Uterus (tissue), 4 donors: ENCODE results near the gene ADCK2. TPM values are rescaled to one million over a fixed set of nuclear protein-coding genes. Genes with fewer than 3 reads are reported as not detected.

Experiments used
- DNase-seq, 2 donors: peaks; one replicate each; pipeline ENCODE4 v3.0.0-alpha.2; 2019 to 2020
- H3K27ac ChIP-seq, 2 donors: fragments of 200-600 bp; sonication (generic); 1 replicate in 1 of 2; 2 replicates in 1 of 2; pipeline ENCODE4 v1.5.1; 2016 to 2018
- H3K27me3 ChIP-seq, 2 donors: fragments of 200-600 bp; sonication (generic); one replicate each; pipeline ENCODE4 v1.5.1; 2018 to 2019; ENCODE audit warnings: control low read depth in 1 of 2
- H3K36me3 ChIP-seq, 2 donors: fragments of 200-600 bp; sonication (generic); one replicate each; pipeline ENCODE4 v1.5.1; 2019; ENCODE audit warnings: control low read depth in 1 of 2
- H3K4me1 ChIP-seq, 2 donors: fragments of 200-600 bp; sonication (generic); one replicate each; pipeline ENCODE4 v1.5.1; 2018 to 2019; ENCODE audit warnings: control low read depth in 1 of 2
- H3K4me3 ChIP-seq, 2 donors: fragments of 200-600 bp; sonication (generic); 1 replicate in 1 of 2; 2 replicates in 1 of 2; pipeline ENCODE4 v1.5.1; 2018 to 2019; ENCODE audit warnings: mild to moderate bottlenecking in 1 of 2
- H3K9me3 ChIP-seq, 2 donors: fragments of 200-600 bp; sonication (generic); one replicate each; pipeline ENCODE4 v1.5.1; 2019; ENCODE audit warnings: control low read depth in 1 of 2
- POLR2A ChIP-seq, 2 donors: fragments of 450-650 bp; IDR thresholded peaks; one replicate each; pipeline ENCODE4 v1.6.1; 2016; ENCODE audit warnings: antibody characterized with exemption in 2 of 2, mild to moderate bottlenecking in 1 of 2, moderate library complexity in 1 of 2
- intact Hi-C: fragments of 100-400 bp; cut with DNase I; formaldehyde crosslinking; loops from one replicate; pipeline ENCODE4 v1.15.1; 2023; ENCODE audit warnings: low total_unique reads
- total RNA-seq, 4 donors: library from RNA; depleted of rRNA in 3 of 4; stranded (reverse); fragments of >200 nt in 3 of 4; gene quantifications; one replicate each; pipeline versions ENCODE4 v1.1.0 to v1.2.4, GENCODE V29; 2014 to 2023
- TF ChIP-seq, protein P1 (sequence below), 4 experiments: fragments of 200-600 bp in 2 of 4; fragments of 450-650 bp in 2 of 4; sonication (generic) in 2 of 4; IDR thresholded peaks; one replicate each; pipeline ENCODE4 v1.5.1; 2016 to 2019; ENCODE audit warnings: antibody characterized with exemption in 4 of 4, mild to moderate bottlenecking in 2 of 4, moderate library complexity in 1 of 4
- donor health status: DM: yes; HTN: yes; CAD: no.

Gene ADCK2
- total RNA-seq, 4 donors from 2014 or later: 13.2 to 24.3 (median 22.4) TPM

DNA sequence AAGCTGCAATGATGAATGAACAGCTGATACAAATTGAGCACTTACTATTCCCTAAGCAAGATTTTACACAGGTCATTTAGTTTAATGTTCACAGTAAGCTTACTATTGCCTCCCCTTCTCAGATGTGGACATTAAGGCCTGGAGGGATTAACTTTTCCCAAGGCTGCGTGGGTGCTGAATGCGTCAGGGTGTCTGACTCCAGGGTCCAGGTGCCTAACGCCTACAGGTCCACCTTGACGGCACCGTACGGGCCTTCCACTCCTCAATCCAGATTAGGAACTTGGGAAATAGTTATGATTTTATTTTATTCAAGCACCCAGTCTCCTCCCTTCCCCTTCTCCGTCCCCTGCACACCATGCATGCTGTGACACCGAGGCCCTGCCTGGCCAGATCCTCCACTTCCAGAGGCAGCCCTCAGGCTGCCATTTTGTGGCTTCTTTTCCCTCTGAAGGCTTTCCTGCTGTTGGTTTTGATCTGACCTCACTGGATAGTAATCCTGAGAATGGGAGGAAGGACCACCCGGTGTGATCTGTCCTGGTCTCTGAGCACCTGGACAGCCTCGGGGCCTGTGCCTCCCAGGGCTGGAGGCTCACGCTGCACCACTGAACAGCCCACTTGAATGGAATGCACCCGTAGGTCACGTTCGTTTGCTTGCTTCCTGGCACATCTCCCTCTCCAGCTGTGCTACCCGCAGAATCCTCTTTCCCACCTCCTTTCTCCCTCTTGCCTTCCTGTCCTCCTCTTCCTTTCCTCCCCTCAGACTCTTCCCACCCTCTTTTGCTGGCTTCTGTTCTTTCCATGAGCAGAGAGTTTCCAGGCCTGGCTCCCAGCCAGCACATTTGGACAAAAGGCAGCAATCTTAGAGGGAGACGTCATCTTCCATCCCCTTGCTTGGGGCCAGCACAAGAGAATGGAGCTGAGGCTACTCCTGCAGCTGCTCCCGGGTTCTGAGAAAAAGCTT is 46.6 kb upstream of the ADCK2 start:
- peak; percentile 97 for DNase-seq
- Histone ChIP-seq H3K4me3 (no peak overlapping the region), H3K36me3 (no peaks in the 10 kb centered on the region), H3K4me1 (peaks cover 5 to 24% of the 10 kb centered on the region in 2 donors), H3K9me3 (no peaks in the 10 kb centered on the region), H3K27me3 (no peaks in the 10 kb centered on the region), H3K27ac (peak overlapping the region; percentile 72 to 87)
- TF ChIP-seq, protein P1, sequence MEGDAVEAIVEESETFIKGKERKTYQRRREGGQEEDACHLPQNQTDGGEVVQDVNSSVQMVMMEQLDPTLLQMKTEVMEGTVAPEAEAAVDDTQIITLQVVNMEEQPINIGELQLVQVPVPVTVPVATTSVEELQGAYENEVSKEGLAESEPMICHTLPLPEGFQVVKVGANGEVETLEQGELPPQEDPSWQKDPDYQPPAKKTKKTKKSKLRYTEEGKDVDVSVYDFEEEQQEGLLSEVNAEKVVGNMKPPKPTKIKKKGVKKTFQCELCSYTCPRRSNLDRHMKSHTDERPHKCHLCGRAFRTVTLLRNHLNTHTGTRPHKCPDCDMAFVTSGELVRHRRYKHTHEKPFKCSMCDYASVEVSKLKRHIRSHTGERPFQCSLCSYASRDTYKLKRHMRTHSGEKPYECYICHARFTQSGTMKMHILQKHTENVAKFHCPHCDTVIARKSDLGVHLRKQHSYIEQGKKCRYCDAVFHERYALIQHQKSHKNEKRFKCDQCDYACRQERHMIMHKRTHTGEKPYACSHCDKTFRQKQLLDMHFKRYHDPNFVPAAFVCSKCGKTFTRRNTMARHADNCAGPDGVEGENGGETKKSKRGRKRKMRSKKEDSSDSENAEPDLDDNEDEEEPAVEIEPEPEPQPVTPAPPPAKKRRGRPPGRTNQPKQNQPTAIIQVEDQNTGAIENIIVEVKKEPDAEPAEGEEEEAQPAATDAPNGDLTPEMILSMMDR (IDR thresholded peaks at IDR 0.05): no peak
- no peak for TF ChIP-seq POLR2A (IDR thresholded peaks at IDR 0.05)
- intact Hi-C loops: no loop called here

DNA sequence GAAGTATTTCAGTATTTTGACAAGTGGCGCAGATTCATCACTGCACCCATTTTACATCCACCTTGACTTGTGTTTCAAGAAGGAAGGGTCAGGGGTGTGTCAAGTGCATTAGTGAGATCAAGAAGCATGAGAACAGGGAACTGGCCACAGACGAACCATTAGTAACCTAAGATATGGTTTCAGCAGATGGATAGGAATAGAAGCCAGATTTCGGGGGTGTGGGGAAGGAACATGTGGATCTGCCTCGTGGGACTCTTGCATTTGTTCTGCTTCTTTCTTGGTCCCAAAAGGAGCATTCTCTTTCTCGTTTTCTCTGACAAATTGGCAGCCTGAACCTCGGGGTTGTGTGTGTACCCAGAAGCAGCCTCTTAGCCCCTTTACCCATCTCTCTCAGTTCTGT is 41.7 kb upstream of the ADCK2 start:
- no peak for DNase-seq
- Histone ChIP-seq H3K4me1 (peaks cover 5 to 16% of the 10 kb centered on the region in 2 donors), H3K27ac (peak overlapping the region; percentile 31 to 57), H3K4me3 (no peak overlapping the region), H3K9me3 (no peaks in the 10 kb centered on the region), H3K36me3 (no peaks in the 10 kb centered on the region), H3K27me3 (no peaks in the 10 kb centered on the region)
- intact Hi-C loops: no loop called here
- TF ChIP-seq POLR2A (IDR thresholded peaks at IDR 0.05): no peak
- TF ChIP-seq, protein P1 (IDR thresholded peaks at IDR 0.05): no peak

DNA sequence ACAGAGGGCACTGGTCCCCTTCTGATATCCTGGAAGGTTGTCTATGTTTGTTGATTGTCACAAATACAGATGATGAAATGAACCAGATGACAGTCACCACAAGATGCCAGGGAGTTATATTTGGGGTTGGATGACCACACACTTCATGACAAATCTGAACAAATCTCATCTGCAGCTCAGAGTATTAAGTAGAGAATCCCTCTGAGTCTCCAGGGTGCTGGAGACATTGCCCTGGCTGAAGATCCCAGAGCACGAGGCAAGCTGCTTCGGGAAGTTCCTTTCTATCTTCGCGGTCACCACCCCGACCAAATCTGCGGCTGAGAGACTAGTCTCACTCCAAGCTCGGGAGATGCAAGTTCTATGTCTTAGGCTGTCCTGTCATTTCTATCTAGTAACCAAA is 41.1 kb upstream of the ADCK2 start:
- Histone ChIP-seq H3K9me3 (no peaks in the 10 kb centered on the region), H3K36me3 (no peaks in the 10 kb centered on the region), H3K4me3 (no peak overlapping the region), H3K4me1 (peaks cover 5 to 13% of the 10 kb centered on the region in 2 donors), H3K27ac (peak overlapping the region; percentile 31 to 57), H3K27me3 (no peaks in the 10 kb centered on the region)
- no peak for TF ChIP-seq POLR2A (IDR thresholded peaks at IDR 0.05)
- TF ChIP-seq, protein P1 (IDR thresholded peaks at IDR 0.05): no peak
- intact Hi-C loops: no loop called here
- DNase-seq: no peak

DNA sequence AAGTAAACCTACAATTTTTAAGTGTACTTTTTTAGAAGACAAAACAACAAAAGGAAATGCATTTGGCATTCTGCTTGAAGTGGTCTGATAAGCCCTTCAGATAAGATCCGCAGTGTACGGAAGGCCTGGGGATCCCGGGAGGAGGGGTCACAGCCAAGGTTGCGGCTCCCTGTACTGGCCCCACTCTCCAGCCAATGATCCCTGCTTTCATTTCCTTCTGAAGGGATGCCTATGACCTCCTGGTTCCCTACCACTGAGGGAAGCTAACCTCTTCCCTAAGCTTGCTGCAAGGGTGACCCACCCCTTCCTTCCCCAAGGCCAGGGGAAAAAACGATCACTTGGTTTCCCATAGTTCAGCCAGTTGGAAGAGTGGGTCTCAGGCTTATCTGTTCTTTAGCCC is 37.4 kb upstream of the ADCK2 start:
- Histone ChIP-seq H3K4me3 (no peak overlapping the region), H3K4me1 (peaks cover 0 to 4% of the 10 kb centered on the region in 2 donors), H3K27ac (peak overlapping the region; percentile 27 to 45), H3K27me3 (peaks cover 0 to 3% of the 10 kb centered on the region in 2 donors), H3K9me3 (no peaks in the 10 kb centered on the region), H3K36me3 (no peaks in the 10 kb centered on the region)
- TF ChIP-seq, protein P1 (IDR thresholded peaks at IDR 0.05): no peak
- TF ChIP-seq POLR2A (IDR thresholded peaks at IDR 0.05): no peak
- no peak for DNase-seq
- intact Hi-C loops: no loop called here

DNA sequence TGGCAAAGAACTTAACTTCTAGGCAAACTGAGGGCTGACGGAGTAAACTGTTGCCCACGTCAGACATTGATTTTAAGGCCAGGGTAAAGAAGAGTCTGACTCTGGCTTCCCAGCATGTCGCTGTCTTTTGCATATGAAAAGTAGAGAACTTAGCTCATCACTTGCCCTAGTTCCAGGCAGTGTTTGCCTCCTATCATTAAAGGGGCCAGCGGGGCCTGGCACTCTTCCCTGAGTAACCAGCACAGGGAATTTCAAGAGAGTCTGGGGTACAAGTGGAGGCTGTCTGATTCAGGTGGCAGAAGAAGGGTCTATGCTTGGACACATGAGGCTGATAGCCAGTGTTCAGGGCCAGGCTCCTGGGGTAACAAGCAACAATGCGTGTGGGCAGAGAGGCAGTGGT is 36.9 kb upstream of the ADCK2 start:
- Histone ChIP-seq H3K36me3 (no peaks in the 10 kb centered on the region), H3K27me3 (peaks cover 0 to 3% of the 10 kb centered on the region in 2 donors), H3K27ac (peak overlapping the region; percentile 27 to 45), H3K4me3 (no peak overlapping the region), H3K4me1 (peaks cover 0 to 4% of the 10 kb centered on the region in 2 donors), H3K9me3 (no peaks in the 10 kb centered on the region)
- intact Hi-C loops: no loop called here
- no peak for DNase-seq
- TF ChIP-seq, protein P1 (IDR thresholded peaks at IDR 0.05): no peak
- TF ChIP-seq POLR2A (IDR thresholded peaks at IDR 0.05): no peak
